HCT116 (cell line): ENCODE measurements around the gene CCDC24. TPM values are rescaled to one million over a fixed set of nuclear protein-coding genes. Genes with fewer than 3 reads are reported as not detected.

Experiments
- ATAC-seq: fragments of 200-7000 bp; cut with Tn5 transposase; 2 replicates; pipeline ENCODE4 v1.9.1; 2020; ENCODE audit warnings: mild to moderate bottlenecking, moderate library complexity
- BruUV-seq: library from RNA; stranded (reverse); fragments of 400-500 nt; replicated peaks from 2 replicates; lab custom pipeline; 2021; lab: Mats Ljungman, UMichigan
- CTCF ChIA-PET: fragments of 300-600 bp; sonication (Branson Sonifier 250); formaldehyde crosslinking; loops from one replicate; lab custom pipeline; 2021; ENCODE audit warnings: antibody characterized with exemption; lab: Charles Lee
- POLR2A ChIA-PET: fragments of 300-600, 350-600 bp; sonication (Branson Sonifier 250); formaldehyde crosslinking; loops from one replicate; lab custom pipeline; 2021; ENCODE audit warnings: antibody characterized with exemption; lab: Charles Lee
- RAD21 ChIA-PET, 2 experiments: fragments of 300-600 bp; sonication (Branson Sonifier 250); formaldehyde crosslinking; loops; one replicate each; lab custom pipeline; 2023; ENCODE audit warnings: low total read pairs in 2 of 2; ENCODE audit not compliant: uncharacterized antibody in 2 of 2, unreplicated experiment in 2 of 2, low non-redundant PET in 1 of 2; lab: Charles Lee
- DNase-seq: peaks from one replicate; pipeline ENCODE4 v3.0.0-alpha.2; 2010; ENCODE audit warnings: low read depth, low spot score
- H2AFZ ChIP-seq: fragments of 200-600 bp; shearing (Covaris generic), sonication (generic); 2 replicates; pipeline ENCODE4 v1.6.1; 2017; ENCODE audit warnings: low read depth, mixed run types, mixed read lengths, antibody characterized with exemption, low read length; ENCODE audit not compliant: poor library complexity, severe bottlenecking
- H3K27ac ChIP-seq: 2 replicates; pipeline ENCODE4 v1.5.1; 2012; ENCODE audit warnings: low read depth, low read length
- H3K27me3 ChIP-seq: fragments of 200-600 bp; sonication (generic); 2 replicates; pipeline ENCODE4 v1.6.1; 2016; ENCODE audit warnings: mixed run types, low read length, mixed read lengths; ENCODE audit not compliant: insufficient read depth
- H3K36me3 ChIP-seq, 2 experiments: fragments of 200-500 bp in 1 of 2; fragments of 200-600 bp in 1 of 2; sonication (Bioruptor generic) in 1 of 2; sonication (generic) in 1 of 2; 2 replicates each; pipeline versions ENCODE4 v1.5.1 to v1.6.1; 2014 to 2016; ENCODE audit warnings: low read length in 2 of 2, inconsistent platforms in 1 of 2, mixed read lengths in 1 of 2, mixed run types in 1 of 2; ENCODE audit not compliant: insufficient read depth in 2 of 2, control insufficient read depth in 1 of 2
- H3K4me1 ChIP-seq, 2 experiments: fragments of 200-600 bp in 1 of 2; sonication (generic) in 1 of 2; 2 replicates each; pipeline versions ENCODE4 v1.5.1 to v1.6.1; 2012 to 2017; ENCODE audit warnings: low read length in 2 of 2, inconsistent platforms in 1 of 2, mild to moderate bottlenecking in 1 of 2, mixed read lengths in 1 of 2, mixed run types in 1 of 2, moderate library complexity in 1 of 2; ENCODE audit not compliant: insufficient read depth in 2 of 2, control insufficient read depth in 1 of 2
- H3K4me2 ChIP-seq: fragments of 200-600 bp; sonication (generic); 2 replicates; pipeline ENCODE4 v1.6.1; 2017; ENCODE audit warnings: mixed run types, low read length, mixed read lengths
- H3K4me3 ChIP-seq, 2 experiments: fragments of 200-600 bp in 1 of 2; sonication (generic) in 1 of 2; replicated peaks in 1 of 2; 2 replicates each; pipeline ENCODE4 v1.5.1; 2011 to 2016; ENCODE audit warnings: low read length in 2 of 2, control low read depth in 1 of 2, low read depth in 1 of 2, mild to moderate bottlenecking in 1 of 2, mixed read lengths in 1 of 2, mixed run types in 1 of 2
- H3K79me2 ChIP-seq: fragments of 200-600 bp; sonication (generic); 2 replicates; pipeline ENCODE4 v1.6.1; 2017; ENCODE audit warnings: mild to moderate bottlenecking, mixed run types, low read length, moderate library complexity, mixed read lengths; ENCODE audit not compliant: insufficient read depth
- H3K9ac ChIP-seq: fragments of 200-600 bp; sonication (generic); 2 replicates; pipeline ENCODE4 v1.6.1; 2016; ENCODE audit warnings: low read length, mixed read lengths
- H3K9me2 ChIP-seq: fragments of 200-600 bp; sonication (generic), shearing (Covaris generic); 2 replicates; pipeline ENCODE4 v1.6.1; 2017; ENCODE audit warnings: mixed run types, mild to moderate bottlenecking, moderate library complexity; ENCODE audit not compliant: insufficient read depth
- H3K9me3 ChIP-seq, 2 experiments: fragments of 200-500 bp in 1 of 2; fragments of 200-600 bp in 1 of 2; sonication (Bioruptor generic) in 1 of 2; sonication (generic) in 1 of 2; 2 replicates each; pipeline ENCODE4 v1.6.1; 2014 to 2017; ENCODE audit warnings: low read length in 2 of 2, mixed read lengths in 2 of 2, inconsistent platforms in 1 of 2, low read depth in 1 of 2, mild to moderate bottlenecking in 1 of 2, mixed run types in 1 of 2, moderate library complexity in 1 of 2; ENCODE audit not compliant: control insufficient read depth in 1 of 2, insufficient read depth in 1 of 2
- H4K20me1 ChIP-seq: fragments of 200-600 bp; sonication (generic), shearing (Covaris generic); 2 replicates; pipeline ENCODE4 v1.6.1; 2017; ENCODE audit warnings: mixed run types, mild to moderate bottlenecking, moderate library complexity; ENCODE audit not compliant: insufficient read depth
- CTCF ChIP-seq, 3 experiments: fragments of 200-600 bp in 1 of 3; sonication (generic) in 1 of 3; IDR thresholded peaks in 2 of 3; conservative IDR thresholded peaks in 1 of 3; 2 replicates each; pipeline ENCODE4 v1.5.1; 2012 to 2017; ENCODE audit warnings: low read depth in 2 of 3, low read length in 2 of 3, antibody characterized with exemption in 1 of 3, borderline replicate concordance in 1 of 3, control low read depth in 1 of 3, mild to moderate bottlenecking in 1 of 3, mixed read lengths in 1 of 3, mixed run types in 1 of 3, moderate library complexity in 1 of 3; ENCODE audit not compliant: insufficient read depth in 1 of 3
- POLR2A ChIP-seq: IDR thresholded peaks from 2 replicates; pipeline ENCODE4 v1.7.0; 2011; ENCODE audit warnings: borderline replicate concordance; ENCODE audit not compliant: insufficient read depth, insufficient read length; ENCODE audit errors: extremely low read depth
- POLR2AphosphoS5 ChIP-seq: IDR thresholded peaks from 2 replicates; pipeline ENCODE4 v1.6.1; 2011; ENCODE audit warnings: mild to moderate bottlenecking, low read depth, low read length, moderate library complexity
- YY1 ChIP-seq: IDR thresholded peaks from 2 replicates; pipeline ENCODE4 v1.6.1; 2011; ENCODE audit warnings: low read length, low read depth, moderate library complexity, mild to moderate bottlenecking; ENCODE audit not compliant: insufficient replicate concordance; ENCODE audit errors: extremely low read depth
- ZFX ChIP-seq: fragments of 450-650 bp; IDR thresholded peaks from 2 replicates; pipeline ENCODE4 v1.6.1; 2017
- ZNF274 ChIP-seq: fragments of 200-500 bp; sonication (Bioruptor generic); IDR thresholded peaks from 2 replicates; pipeline ENCODE4 v1.6.1; 2014; ENCODE audit warnings: mild to moderate bottlenecking, low read depth, low read length, inconsistent platforms
- intact Hi-C: fragments of 100-400 bp; cut with micrococcal nuclease; formaldehyde crosslinking; loops from 2 replicates; pipeline ENCODE4 v1.10.0; 2022
- total RNA-seq: library from RNA; stranded (reverse); gene quantifications from one replicate; pipeline ENCODE4 v1.2.1, GENCODE V29; 2021; ENCODE audit not compliant: unreplicated experiment

The CCDC24 gene
- total RNA-seq, 1 experiment from 2014 or later, result 23.3 TPM

DNA sequence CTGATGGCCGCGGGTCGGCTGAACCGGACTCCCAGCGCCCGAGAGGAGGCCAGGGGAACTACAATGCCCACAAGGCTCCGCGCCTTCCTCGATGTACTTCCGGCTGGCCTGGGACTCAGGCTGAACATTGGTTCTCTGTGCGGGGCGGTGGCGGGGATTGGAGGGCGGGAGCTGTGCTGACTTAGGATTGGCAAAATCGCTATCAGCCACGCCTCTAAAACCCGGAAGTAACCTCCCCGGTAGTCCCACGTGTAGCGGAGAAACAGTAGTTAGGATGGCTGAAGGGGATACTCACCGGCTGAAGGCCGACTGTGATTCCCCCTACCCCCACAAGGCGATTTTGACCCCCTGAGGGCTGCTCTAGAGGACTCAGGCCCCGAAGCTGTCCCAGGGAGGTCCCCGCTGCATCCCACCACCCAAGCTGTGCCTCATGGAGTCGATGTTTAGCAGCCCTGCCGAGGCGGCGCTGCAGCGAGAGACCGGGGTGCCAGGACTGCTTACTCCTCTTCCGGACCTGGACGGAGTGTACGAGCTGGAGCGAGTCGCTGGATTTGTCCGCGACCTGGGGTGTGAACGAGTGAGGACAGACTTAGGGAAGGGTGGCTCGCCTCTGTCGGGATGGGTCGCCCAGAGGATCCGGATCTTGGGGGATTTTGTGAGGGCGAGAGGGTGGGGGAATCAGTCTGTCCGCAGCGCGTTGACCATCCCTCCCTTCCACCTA is 21.5 kb upstream of the CCDC24 start, which contains the start of gene DPH2:
DPH2 (plus strand) TSS at position 265 of the 721 bp plus-strand sequence; CDS start at position 431, 166 bp downstream.
- ChIA-PET RAD21 (interaction anchor here in 1 of 2 experiments (1.0 kb wide), 1 partner anchor 22 kb away, joined by 3 read pairs; the partner anchor contains the start of gene CCDC24), CTCF (interaction anchor here (1.2 kb wide), 1 partner anchor 207 kb away, joined by 4 read pairs; no protein-coding TSS in a partner anchor), POLR2A (interaction anchor here (1.0 to 1.1 kb wide), 2 partner anchors 14 to 35 kb away, joined by 3 read pairs; no protein-coding TSS in a partner anchor)
- H3K4me3 ChIP-seq, result peak within 1 kb of the TSS; percentile 94 to 99
- H3K9me3 ChIP-seq, result no peaks in the 10 kb centered on the region
- peak; percentile 29 for TF ChIP-seq YY1
- TF ChIP-seq POLR2A, result no peak
- TF ChIP-seq ZFX, result peak; percentile 32; the same call in 1 of the 2 replicates
- peak; percentile 54 for TF ChIP-seq POLR2AphosphoS5
- no peak for TF ChIP-seq ZNF274
- 0 out of 6 replicates have a peak, but pooled peaks of 2 of the 3 experiments have one; percentile 4 to 12 for TF ChIP-seq CTCF (IDR thresholded peaks at IDR 0.05 in 2 of 3, conservative IDR thresholded peaks at IDR 0.05 in 1 of 3; ENCODE audit: borderline replicate concordance in 1 of 3, insufficient read depth in 1 of 3, low read depth in 2 of 3, low read length in 2 of 3)
- peaks cover 10 to 30% of the 10 kb centered on the region in 2 experiments for H3K4me1 ChIP-seq
- DNase-seq (peak; percentile 94), ATAC-seq (peak; percentile 89)
- H2AFZ ChIP-seq, result no peak within 1 kb of the TSS
- H3K36me3 ChIP-seq, result peaks cover 9 to 29% of the 10 kb centered on the region in 2 experiments; a peak in 3 of 4 replicates
- peak within 1 kb of the TSS; percentile 85 for H3K9ac ChIP-seq
- H3K4me2 ChIP-seq, result peak within 1 kb of the TSS; percentile 93
- no peaks in the 10 kb centered on the region for H4K20me1 ChIP-seq
- peak within 1 kb of the TSS; percentile 60 for H3K27ac ChIP-seq
- H3K27me3 ChIP-seq, result no peaks in the 10 kb centered on the region
- TSS peak; percentile 61 for BruUV-seq
- peaks cover 19% of the 10 kb centered on the region for H3K79me2 ChIP-seq
- intact Hi-C loops, result no loop called here
- H3K9me2 ChIP-seq, result no peaks in the 10 kb centered on the region
